Stimulated activated CD4-positive, alpha-beta T cell treated with anti-CD3 and anti-CD28 coated beads, Interleukin-12 subunit alpha, Interleukin-12 subunit beta, amount 100 ng/mL, for 24 hours (primary cell): ENCODE results near the gene BAHD1.
"Not testable (repeated sequence)": the region's sequence is repeated elsewhere in the genome, so short reads cannot be mapped to it uniquely, and the experiment has no call there.

ENCODE experiments used
- DNase-seq, 2 experiments: peaks; one replicate each; pipeline ENCODE4 v3.0.0-alpha.2; 2020; ENCODE audit warnings: low read depth in 2 of 2

Gene BAHD1

GRCh38 chr15:40445421-40445922, 4.7 kb downstream of the BAHD1 start:
- no peak for DNase-seq

GRCh38 chr15:40446144-40446543, 5.4 kb downstream of the BAHD1 start:
- DNase-seq = no peak

- no peak for DNase-seq
Measured at GRCh38 chr15:40448354-40448753, 7.6 kb downstream of the BAHD1 start.

GRCh38 chr15:40449275-40449674, 8.5 kb downstream of the BAHD1 start:
- DNase-seq = no peak

GRCh38 chr15:40450047-40450446, 9.3 kb downstream of the BAHD1 start:
- DNase-seq = no peak

- DNase-seq = no peak
Measured at GRCh38 chr15:40451527-40452158, 10.9 kb downstream of the BAHD1 start.

GRCh38 chr15:40452296-40453090, 11.7 kb downstream of the BAHD1 start:
- DNase-seq = no peak

DNA sequence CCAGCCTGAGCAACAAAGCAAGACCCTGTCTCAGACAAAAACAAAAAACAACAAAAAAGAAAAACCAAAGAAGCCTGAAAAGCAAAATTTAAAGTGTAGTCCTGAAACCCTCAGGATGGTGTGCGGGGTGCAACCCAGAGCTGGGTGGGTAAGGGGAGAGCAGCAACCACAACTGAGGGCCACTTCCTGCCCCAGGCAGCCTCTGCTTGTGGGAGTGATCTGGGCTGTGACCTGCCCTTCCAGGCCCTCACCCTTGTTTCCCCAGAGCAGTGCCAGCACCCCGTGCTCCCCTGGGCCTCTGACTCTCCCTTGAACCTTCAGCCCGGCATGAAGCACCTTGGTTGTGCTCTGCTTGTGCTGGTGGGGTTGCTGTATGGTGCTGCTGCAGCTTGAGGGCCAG, 13.2 kb downstream of the BAHD1 start:
- not testable (repeated sequence) for DNase-seq

DNA sequence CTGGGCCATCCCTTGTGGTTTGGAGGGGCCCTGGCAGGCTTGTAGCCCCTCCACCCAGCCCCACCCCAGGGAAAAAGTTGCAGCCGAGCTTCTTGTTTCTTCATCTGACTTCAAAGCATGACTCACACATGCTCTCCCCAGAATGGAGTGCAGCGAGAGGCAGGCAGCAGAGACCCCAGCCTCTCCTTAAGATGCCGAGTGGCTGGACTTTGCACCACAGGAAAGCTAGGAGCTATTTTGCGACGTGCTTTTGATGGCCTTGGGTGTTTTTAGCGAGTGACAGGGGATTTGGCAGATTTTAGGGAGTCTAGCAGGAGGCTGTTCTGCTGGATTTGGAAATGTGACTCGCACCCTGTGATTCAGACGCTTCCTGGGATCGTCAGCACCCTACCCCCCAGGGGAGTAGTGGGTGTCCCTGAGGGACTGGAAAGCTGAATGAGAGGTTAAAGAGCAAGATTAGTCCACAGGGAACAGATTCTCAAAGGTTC, 14.2 kb downstream of the BAHD1 start:
- DNase-seq = no peak

DNA sequence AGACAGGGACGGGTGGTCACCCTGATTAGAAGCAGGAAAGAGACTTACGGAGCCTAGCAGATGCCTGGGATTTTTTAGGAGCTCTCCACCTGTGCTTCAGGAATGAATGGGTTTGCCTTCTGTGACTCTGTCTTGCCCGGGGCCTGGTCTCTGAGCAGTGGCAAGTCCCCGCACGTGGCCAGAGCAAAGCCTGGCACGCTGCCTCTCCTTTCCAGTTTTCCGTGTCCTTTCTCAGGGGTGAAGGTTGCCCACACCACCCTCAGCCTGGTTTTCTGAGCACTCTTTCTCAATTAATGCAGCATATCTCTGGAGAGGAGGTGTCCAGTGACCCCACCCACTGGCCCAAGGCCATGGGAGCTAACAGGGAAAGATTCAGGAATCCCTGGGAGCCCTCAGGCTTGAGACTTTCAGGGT, 15.6 kb downstream of the BAHD1 start:
- DNase-seq = no peak

- no peak for DNase-seq
Measured at GRCh38 chr15:40456738-40457137, 16.0 kb downstream of the BAHD1 start.

DNA sequence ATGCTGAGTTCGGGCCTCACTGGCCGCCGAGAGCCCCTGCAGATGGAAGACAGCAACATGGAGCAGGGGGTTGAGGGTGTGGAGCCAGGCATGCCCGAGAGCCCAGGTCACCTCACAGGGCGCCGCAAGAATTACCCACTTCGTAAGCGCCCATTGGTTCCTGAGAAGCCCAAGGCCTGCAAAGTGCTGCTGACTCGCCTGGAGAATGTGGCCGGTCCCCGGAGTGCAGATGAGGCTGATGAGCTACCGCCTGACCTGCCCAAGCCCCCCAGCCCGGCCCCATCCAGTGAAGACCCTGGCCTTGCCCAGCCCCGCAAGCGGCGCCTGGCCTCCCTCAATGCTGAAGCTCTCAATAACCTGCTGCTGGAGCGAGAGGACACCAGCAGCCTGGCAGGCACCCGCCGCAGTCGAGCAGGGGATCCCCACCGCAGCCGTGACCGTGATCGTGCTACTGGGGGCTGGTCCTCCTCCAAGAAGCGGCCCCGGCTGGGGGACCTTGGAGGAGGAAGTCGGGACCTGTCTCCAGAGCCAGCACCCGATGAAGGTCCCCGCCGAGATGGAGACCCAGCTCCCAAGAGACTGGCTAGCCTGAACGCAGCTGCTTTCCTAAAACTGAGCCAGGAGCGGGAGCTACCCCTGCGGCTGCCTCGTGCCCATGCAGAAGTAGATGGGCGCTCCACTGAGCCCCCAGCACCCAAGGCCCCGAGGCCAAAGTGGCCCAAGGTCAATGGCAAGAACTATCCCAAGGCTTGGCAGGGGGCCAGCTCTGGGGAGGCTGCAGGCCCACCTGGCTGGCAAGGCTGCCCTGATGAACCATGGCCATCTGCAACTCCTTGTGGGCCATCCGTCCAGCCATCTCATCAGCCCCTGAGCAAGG, 18.0 kb downstream of the BAHD1 start:
- DNase-seq = no peak

DNA sequence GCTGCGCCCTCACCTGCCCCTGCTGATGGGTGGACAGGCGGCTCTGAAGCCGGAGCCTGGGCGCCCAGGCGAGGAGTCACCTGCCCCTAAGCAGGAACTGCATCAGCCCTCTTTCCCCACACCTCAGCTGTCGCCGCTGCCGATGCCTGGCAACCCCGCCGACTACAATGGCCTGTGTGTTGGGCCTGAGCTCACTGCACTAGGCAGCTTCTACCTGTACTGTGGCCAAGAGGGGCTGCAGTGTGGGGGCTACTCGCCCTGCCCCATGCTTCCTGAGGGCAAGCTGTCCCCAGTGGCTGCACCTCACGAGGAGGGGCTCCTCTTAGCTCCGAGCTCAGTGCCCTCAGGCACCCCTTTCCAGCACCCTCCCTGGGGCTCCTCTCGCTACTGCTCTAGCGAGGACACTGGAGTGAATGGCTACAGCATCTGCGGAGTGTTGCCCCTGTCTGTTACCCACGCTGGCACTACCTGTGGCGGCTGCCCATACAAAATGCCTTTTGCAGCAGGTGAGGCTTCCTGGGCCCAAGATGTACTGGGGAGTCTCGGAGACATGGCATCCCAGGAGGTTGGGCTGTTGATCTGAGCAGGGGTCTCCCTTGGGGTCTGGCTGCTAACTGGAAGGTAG, 18.8 kb downstream of the BAHD1 start:
- no peak for DNase-seq

GRCh38 chr15:40460404-40460803, 19.7 kb downstream of the BAHD1 start:
- DNase-seq = no peak

- no peak for DNase-seq
Measured at GRCh38 chr15:40461958-40462357, 21.2 kb downstream of the BAHD1 start.

DNA sequence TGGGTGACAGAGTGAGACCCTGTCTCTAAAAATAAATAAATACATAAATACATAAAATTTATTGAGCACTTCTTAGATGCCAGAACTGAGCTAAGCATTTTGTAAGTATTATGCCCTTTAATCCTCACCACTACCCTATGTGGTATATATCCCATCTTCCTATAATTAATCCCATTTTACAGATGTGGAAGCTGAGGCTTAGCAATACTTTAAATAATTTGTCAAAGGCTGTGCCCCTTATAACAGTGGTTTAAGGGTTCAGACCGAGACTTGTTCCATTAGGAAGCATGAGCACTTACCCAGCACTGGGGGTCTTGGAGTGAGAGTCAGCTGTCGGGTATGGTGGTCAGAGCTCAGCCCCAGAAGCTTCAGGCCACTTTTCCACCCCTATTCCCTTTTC, 22.5 kb downstream of the BAHD1 start:
- no peak for DNase-seq

GRCh38 chr15:40463886-40464545, 23.3 kb downstream of the BAHD1 start:
- DNase-seq = no peak

DNA sequence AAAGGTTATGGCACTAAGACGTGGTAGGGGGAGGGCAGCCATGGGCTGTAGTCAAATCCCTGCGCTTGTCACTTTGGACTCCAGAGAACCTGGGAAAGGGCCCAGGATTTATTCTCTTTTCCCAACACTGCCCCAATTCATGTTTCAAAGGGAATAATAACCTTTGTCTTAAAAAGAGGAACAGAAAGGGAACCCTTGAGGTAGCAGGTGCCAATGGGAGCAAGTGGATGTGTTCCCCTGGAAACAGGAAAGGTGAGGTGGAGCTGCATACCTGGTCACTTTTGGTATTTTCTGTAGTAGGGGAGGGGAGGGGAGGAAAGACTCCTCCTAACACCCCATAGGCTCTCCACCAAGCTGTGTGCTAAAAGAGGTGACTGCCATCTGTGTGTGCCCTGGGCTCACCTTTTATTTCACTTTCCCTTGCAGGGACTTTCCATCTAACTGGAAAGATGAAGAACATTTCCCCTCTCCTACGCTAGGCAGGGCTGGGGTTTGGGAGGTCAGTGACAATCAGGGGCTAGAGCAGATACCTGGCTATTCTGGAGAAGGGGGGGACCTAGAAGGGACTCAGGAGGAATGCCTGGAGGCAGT, 23.9 kb downstream of the BAHD1 start:
- no peak for DNase-seq

GRCh38 chr15:40465939-40466338, 25.2 kb downstream of the BAHD1 start:
- no peak for DNase-seq

DNA sequence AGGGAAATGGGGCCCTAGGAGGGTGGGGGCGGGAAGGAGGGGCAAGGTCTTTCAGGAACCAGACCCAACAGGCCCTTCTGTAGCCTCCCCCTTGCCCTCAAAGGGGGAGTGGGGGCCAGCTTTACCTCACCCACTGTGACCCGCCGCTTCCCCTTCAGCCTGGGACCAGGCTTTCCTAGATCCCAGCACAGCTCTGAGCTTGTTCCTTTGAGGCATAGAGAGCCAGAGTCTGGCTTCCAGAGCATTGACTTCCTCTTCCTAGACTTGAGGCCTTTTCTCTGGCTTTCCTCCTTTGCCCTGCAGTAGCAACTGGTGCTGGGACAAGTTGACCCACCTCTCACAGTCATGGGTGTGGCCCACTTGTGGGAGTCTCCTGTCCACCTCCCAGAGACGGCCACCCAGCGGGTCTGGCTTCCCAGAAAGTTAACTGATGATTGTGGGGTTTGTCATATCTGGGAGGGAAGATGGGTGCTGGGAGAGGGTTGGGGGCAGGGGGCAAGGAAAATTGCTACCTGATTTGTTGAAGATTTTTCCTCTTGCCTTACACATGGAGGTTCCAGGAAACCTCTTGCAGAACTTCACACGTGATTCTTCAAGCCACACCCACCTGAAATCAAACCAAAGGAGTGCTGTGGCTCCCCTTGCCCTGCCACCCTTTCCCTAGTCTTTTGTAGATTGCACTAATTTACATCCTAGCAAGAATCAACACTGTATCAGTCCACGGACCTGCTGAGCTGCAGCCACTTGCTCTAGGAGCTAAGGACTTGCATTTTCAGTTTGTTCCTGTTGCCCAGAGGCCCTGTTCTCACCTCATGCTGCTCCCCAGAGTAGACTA, 25.9 kb downstream of the BAHD1 start:
- DNase-seq = no peak
